Esophagus squamous epithelium (tissue), 5 donors: ENCODE data around the gene CELF2. TPM values are rescaled to one million over a fixed set of nuclear protein-coding genes. Genes with fewer than 3 reads are reported as not detected.
A peak's percentile ranks its signal among the peaks of the same experiment; 100 is the strongest.

Experiments
- DNase-seq: peaks from one replicate; lab custom pipeline; 2025; lab: John Stamatoyannopoulos, UW
- H3K27ac ChIP-seq, 4 donors: fragments of 200-600 bp; sonication (generic); one replicate each; pipeline ENCODE4 v1.5.1; 2016 to 2019; ENCODE audit warnings: mild to moderate bottlenecking in 1 of 4
- H3K27me3 ChIP-seq, 4 donors: fragments of 200-600 bp; sonication (generic); 1 replicate in 3 of 4; 2 replicates in 1 of 4; pipeline versions ENCODE4 v1.5.1 to v1.6.0; 2017 to 2021; ENCODE audit warnings: antibody characterized with exemption in 1 of 4
- H3K36me3 ChIP-seq, 3 donors: fragments of 200-600 bp; sonication (generic); one replicate each; pipeline ENCODE4 v1.5.1; 2016 to 2019
- H3K4me1 ChIP-seq, 3 donors: fragments of 200-600 bp; sonication (generic); one replicate each; pipeline ENCODE4 v1.5.1; 2017 to 2019
- H3K4me3 ChIP-seq, 4 donors: fragments of 200-600 bp; sonication (generic); 1 replicate in 3 of 4; 2 replicates in 1 of 4; pipeline ENCODE4 v1.5.1; 2016 to 2019; ENCODE audit warnings: mild to moderate bottlenecking in 2 of 4, moderate library complexity in 1 of 4
- H3K9me3 ChIP-seq, 3 donors: fragments of 200-600 bp; sonication (generic); one replicate each; pipeline ENCODE4 v1.5.1; 2016 to 2019
- CTCF ChIP-seq, 6 experiments: fragments of 450-650 bp in 4 of 6; fragments of 200-600 bp in 2 of 6; sonication (generic) in 2 of 6; IDR thresholded peaks; one replicate each; pipeline ENCODE4 v1.5.1; 2016 to 2019; ENCODE audit warnings: antibody characterized with exemption in 6 of 6, mild to moderate bottlenecking in 4 of 6, moderate library complexity in 4 of 6
- POLR2A ChIP-seq, 4 donors: fragments of 450-650 bp; IDR thresholded peaks; one replicate each; pipeline ENCODE4 v1.6.1; 2017; ENCODE audit warnings: antibody characterized with exemption in 4 of 4, mild to moderate bottlenecking in 4 of 4, moderate library complexity in 3 of 4
- WGBS, 2 donors: methylation state at CpG; one replicate each; pipeline ENCODE4 v1.1.5; 2018; 5-methylcytosine and 5-hydroxymethylcytosine counted together
- intact Hi-C: fragments of 100-400 bp; cut with DNase I; formaldehyde crosslinking; loops from one replicate; pipeline ENCODE4 v1.15.0; 2022
- total RNA-seq, 4 donors: library from RNA; depleted of rRNA; stranded (reverse); fragments of >200 nt; gene quantifications; one replicate each; pipeline ENCODE4 v1.1.0, GENCODE V29; 2016
- donor health status: DM: yes; HTN: yes; CAD: no.

The CELF2 gene
- total RNA-seq, 4 donors from 2014 or later: 4.2 to 62.4 (median 13.5) TPM

- Histone ChIP-seq H3K27me3 (no peaks in the 10 kb centered on the region), H3K4me3 (no peak overlapping the region), H3K27ac (peak overlapping the region in 3 of 4 donors; percentile 26 to 64 (median 47)), H3K36me3 (peaks cover 0 to 43% (median 0%) of the 10 kb centered on the region in 3 donors), H3K4me1 (no peaks in the 10 kb centered on the region), H3K9me3 (peaks cover 0 to 3% (median 0%) of the 10 kb centered on the region in 3 donors)
- no peak for DNase-seq
- 79 to 85% methylated on average over 1 of the region's 1 CpG for WGBS, 2 donors
- TF ChIP-seq CTCF (IDR thresholded peaks at IDR 0.05): no peak
- no peak for TF ChIP-seq POLR2A (IDR thresholded peaks at IDR 0.05)
- intact Hi-C loops: no loop called here
Measured at GRCh38 chr10:11313463-11313862, 295.8 kb downstream of the CELF2 start.

- peaks cover 0 to 64% (median 0%) of the 10 kb centered on the region in 3 donors for H3K36me3 ChIP-seq
- 76 to 78% methylated on average over 5 to 6 of the region's 7 CpGs for WGBS, 2 donors
- intact Hi-C loops: no loop called here
- H3K9me3 ChIP-seq: no peaks in the 10 kb centered on the region
- no peak overlapping the region for H3K4me3 ChIP-seq
- H3K27me3 ChIP-seq: no peaks in the 10 kb centered on the region
- no peak for TF ChIP-seq CTCF (IDR thresholded peaks at IDR 0.05)
- TF ChIP-seq POLR2A (IDR thresholded peaks at IDR 0.05): no peak
- no peaks in the 10 kb centered on the region for H3K4me1 ChIP-seq
- no peak overlapping the region for H3K27ac ChIP-seq
- no peak for DNase-seq
Measured at GRCh38 chr10:11317936-11318670, 300.4 kb downstream of the CELF2 start.

GRCh38 chr10:11318826-11319598 lies 301.3 kb downstream of the CELF2 start:
- H3K4me3 ChIP-seq: no peak overlapping the region
- intact Hi-C loops: no loop called here
- H3K27me3 ChIP-seq: no peaks in the 10 kb centered on the region
- TF ChIP-seq CTCF (IDR thresholded peaks at IDR 0.05) (no peak), POLR2A (IDR thresholded peaks at IDR 0.05) (no peak)
- no peak overlapping the region for H3K27ac ChIP-seq
- H3K36me3 ChIP-seq: peaks cover 0 to 70% (median 0%) of the 10 kb centered on the region in 3 donors
- DNase-seq: no peak
- no peaks in the 10 kb centered on the region for H3K4me1 ChIP-seq
- 89 to 98% methylated on average over 13 to 24 of the region's 26 CpGs for WGBS, 2 donors
- H3K9me3 ChIP-seq: no peaks in the 10 kb centered on the region

- Histone ChIP-seq H3K27me3 (no peaks in the 10 kb centered on the region), H3K9me3 (no peaks in the 10 kb centered on the region), H3K27ac (no peak overlapping the region), H3K4me3 (no peak overlapping the region), H3K4me1 (no peaks in the 10 kb centered on the region), H3K36me3 (peaks cover 0 to 71% (median 7%) of the 10 kb centered on the region in 3 donors)
- DNase-seq: no peak
- TF ChIP-seq POLR2A (IDR thresholded peaks at IDR 0.05) (no peak), CTCF (IDR thresholded peaks at IDR 0.05) (no peak)
- intact Hi-C loops: no loop called here
- WGBS, 2 donors: 74 to 85% methylated on average over 9 to 10 of the region's 11 CpGs
Measured at GRCh38 chr10:11319990-11320602, 302.4 kb downstream of the CELF2 start.
